NCI-H2196 treated with DMSO at 0.1 percent for 48 hours (cell line): ENCODE results near the gene MOXD1.
"Not testable (repeated sequence)": the region's sequence is repeated elsewhere in the genome, so short reads cannot be mapped to it uniquely, and the experiment has no call there.

ENCODE experiments used
- DNase-seq: peaks from one replicate; lab custom pipeline; 2025; ENCODE audit not compliant: unreplicated experiment; lab: John Stamatoyannopoulos, UW

The MOXD1 gene

GRCh38 chr6:132357120-132357519, 44.2 kb downstream of the MOXD1 start:
- no peak for DNase-seq

- no peak for DNase-seq
Observed at GRCh38 chr6:132354517-132355167, 46.6 kb downstream of the MOXD1 start.

GRCh38 chr6:132351986-132352385, 49.3 kb downstream of the MOXD1 start:
- not testable (repeated sequence) for DNase-seq

- no peak for DNase-seq
Observed at GRCh38 chr6:132348231-132348630, 53.0 kb downstream of the MOXD1 start.

GRCh38 chr6:132344811-132345210, 56.5 kb downstream of the MOXD1 start:
- no peak for DNase-seq

- DNase-seq = no peak
Observed at GRCh38 chr6:132341646-132342045, 59.6 kb downstream of the MOXD1 start.

- DNase-seq = no peak
Observed at GRCh38 chr6:132334521-132334885, 66.8 kb downstream of the MOXD1 start.

GRCh38 chr6:132333639-132334520, 67.4 kb downstream of the MOXD1 start:
- DNase-seq = no peak

- DNase-seq = no peak
Observed at GRCh38 chr6:132330759-132331158, 70.5 kb downstream of the MOXD1 start.

GRCh38 chr6:132322398-132322797, 78.9 kb downstream of the MOXD1 start:
- no peak for DNase-seq

- no peak for DNase-seq
Observed at GRCh38 chr6:132320007-132320406, 81.3 kb downstream of the MOXD1 start.

- DNase-seq = no peak
Observed at GRCh38 chr6:132316970-132317369, 84.3 kb downstream of the MOXD1 start.

- no peak for DNase-seq
Observed at GRCh38 chr6:132314432-132314831, 86.8 kb downstream of the MOXD1 start.

- no peak for DNase-seq
Observed at GRCh38 chr6:132310921-132311320, 90.4 kb downstream of the MOXD1 start.

- not testable (repeated sequence) for DNase-seq
Observed at GRCh38 chr6:132310151-132310550, 91.1 kb downstream of the MOXD1 start.

- DNase-seq = no peak
Observed at GRCh38 chr6:132304891-132305305, 96.4 kb downstream of the MOXD1 start.

GRCh38 chr6:132300323-132300949, 100.8 kb downstream of the MOXD1 start:
- no peak for DNase-seq

GRCh38 chr6:132298344-132298949, 102.8 kb downstream of the MOXD1 start:
- no peak for DNase-seq

- DNase-seq = no peak
Observed at GRCh38 chr6:132289756-132290155, 111.5 kb downstream of the MOXD1 start.

- no peak for DNase-seq
Observed at GRCh38 chr6:132287101-132287500, 114.2 kb downstream of the MOXD1 start.

GRCh38 chr6:132286298-132287019, 114.8 kb downstream of the MOXD1 start:
- no peak for DNase-seq
